ENCODE results near the gene FLT4.

GRCh38 chr5:180589771-180590542, 59.4 kb downstream of the FLT4 start:
- TF ChIP-seq CTCF (IDR thresholded peaks at IDR 0.05; ENCODE audit: low read length), result no peak
- TF ChIP-seq EZH2 (IDR thresholded peaks at IDR 0.05; ENCODE audit: borderline replicate concordance, low read length), result no peak
